Cerebellar cortex (tissue), 1 donor: ENCODE data around the gene SPPL2B.

Experiments
- DNase-seq: peaks from one replicate; pipeline ENCODE4 v3.0.0-alpha.2; 2015; ENCODE audit warnings: low spot score

The SPPL2B gene

DNA sequence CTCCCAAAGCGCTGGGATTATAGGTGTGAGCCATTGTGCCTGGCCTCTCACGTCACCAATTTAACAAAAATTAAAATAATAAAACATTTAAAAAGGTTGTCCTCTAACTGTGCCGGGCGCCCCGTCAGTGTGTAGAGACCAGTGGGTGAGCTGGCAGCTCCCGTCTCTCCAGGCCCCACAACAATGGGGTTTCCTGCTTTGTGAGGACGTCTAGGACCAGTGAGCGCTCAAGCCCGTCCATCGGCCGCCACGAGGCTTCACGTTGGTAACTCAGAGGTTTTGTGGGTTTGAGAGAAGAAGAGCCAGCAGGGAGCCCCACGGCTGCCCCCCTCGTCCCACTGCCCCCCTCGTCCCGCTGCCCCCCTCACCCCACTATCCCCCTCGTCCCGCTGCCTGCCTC, 4.8 kb upstream of the SPPL2B start:
- DNase-seq: no peak

DNA sequence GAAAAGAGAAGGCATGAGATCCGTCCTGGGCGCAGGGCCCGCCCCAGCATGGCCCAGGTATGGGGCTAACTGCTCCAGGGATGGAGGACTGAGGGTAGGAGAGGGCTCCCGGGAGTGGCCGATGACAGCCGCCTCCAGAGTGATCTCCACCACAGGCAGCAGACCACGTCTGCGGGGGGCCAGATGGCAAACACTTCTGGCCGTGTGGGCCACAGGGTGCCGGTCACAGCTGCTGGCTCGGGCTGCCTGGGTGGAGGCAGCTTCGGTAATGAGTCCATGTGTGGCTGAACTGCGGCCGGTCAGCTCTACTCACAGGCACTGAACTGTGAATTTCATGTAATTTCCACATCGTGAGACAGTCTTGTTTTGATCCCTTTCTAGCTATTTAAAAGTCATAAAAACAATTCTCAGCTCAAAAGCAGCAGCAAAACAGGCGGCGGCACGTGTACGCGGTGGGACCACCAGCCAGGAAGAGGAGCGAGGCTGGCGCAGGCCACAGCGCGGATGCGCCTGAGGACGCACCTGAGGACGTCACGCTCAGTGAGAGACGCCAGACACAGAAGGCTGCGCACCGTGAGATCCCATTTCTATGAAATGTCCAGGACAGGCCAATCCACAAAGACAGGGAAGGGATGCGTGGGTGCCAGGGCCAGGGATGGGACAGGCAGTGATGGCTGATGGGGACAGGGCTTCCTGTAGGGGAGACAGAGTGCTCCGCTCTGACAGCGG, 4.1 kb upstream of the SPPL2B start:
- peak; percentile 39 for DNase-seq

DNA sequence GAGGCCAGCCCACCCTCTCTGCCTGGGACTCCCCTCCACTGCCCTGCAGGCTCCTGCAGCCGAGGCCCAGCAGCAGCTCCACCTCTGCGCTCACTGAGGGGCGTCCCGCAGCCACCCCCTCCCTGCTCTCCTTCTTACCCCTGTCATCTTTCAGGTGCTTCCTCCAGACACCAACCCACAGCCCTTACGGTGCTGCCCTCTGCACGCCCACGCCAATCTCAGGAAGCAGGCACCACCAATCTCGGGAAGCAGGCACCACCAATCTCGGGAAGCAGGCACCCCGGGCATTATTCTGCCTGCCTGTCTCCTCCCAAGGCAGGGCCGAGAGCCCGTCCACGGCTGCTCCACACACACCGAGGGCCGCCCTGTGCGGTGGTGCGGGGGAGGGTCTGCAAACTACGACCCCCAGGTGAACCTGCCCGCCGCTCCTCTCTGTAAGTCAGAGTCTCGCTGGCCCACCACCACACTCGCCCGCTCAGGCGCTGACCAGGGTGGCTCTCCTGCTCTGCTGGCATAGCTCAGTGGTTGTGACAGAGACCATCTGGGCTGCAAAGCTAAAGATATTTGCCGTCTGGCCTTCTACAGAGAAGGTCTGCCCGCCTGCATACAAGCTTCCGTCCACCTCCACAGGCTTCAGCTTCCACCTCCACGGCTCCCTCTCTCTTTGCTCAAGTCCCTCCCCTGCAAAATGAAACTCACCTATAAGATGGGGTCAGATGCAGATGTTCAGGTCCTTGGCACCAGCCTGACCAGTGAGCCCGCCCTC, 3.0 kb upstream of the SPPL2B start:
- peak; percentile 80 for DNase-seq

DNA sequence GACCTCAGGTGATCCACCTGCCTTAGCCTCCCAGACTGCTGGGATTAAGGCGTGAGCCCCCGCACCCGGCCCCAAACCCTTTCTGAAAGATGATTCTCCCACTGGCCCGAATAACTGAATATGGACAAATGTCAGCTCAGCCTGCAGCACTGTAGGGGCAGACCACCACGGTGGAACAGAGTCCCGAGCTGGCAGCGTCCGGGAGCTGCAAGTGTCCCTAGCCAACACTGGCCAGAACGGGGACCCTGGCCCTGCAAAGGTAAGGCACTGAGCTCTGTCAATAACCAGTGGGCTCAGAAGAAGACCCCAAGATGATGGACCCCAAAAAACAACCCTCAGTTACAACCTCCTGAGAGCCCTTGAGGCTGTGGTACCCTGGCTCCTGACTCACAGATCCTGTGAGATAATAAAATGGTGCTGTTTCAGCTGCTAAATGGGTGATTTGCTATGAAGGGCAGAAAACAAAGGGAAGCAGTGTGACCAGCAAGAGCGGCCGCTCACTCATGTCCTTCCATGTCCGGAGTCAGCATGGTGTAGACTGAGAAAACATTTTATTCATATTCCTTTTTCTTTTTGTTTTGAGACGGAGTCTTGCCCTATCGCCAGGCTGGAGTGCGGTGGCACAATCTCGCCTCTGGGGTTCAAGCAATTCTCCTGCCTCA, 1.7 kb upstream of the SPPL2B start:
- no peak for DNase-seq

DNA sequence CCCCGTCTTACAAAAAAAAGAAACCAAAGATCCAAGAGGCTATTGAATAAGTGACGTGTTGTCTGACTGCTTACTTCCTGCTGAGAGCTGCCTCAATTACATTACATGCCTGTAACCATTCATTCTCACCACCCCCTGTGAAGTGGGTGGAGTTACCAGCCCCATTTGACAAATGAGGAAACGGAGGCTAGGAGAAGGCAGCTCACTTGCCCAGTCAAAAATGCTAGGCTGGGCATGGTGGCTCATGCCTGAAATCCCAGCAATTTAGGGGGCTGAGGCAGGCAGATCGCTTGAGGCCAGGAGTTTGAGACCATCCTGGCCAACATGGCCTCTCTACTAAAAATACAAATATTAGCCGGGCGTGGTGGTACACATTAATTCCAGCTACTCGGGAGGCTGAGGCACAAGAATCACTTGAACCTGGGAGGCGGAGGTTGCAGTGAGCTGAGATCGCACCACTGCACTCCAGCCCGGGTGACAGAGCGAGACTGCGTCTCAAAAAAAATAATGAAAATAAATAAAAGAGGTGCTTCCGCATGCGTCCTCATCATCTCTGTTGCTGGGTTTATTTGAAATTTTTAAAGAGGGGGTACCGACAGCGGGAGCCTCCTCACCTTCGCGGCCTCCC, 597 bp upstream of the SPPL2B start:
- peak; percentile 72 for DNase-seq

DNA sequence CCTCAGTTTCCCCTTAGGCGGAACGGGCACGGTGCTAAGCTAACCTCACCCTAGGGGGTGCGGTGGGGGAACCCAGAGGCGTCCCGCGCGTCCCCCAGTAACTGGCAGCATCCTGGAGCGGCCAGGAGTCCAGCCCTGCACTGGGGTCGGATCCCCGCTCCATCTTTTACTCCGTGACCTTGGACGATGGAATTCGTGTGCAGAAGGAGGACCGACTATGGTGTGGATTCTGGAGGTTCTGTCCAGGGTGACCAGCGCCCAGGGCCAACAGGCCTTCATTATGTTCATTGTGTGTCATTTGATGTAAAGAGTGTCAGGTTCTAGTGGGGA, 630 bp downstream of the SPPL2B start:
- no peak for DNase-seq

DNA sequence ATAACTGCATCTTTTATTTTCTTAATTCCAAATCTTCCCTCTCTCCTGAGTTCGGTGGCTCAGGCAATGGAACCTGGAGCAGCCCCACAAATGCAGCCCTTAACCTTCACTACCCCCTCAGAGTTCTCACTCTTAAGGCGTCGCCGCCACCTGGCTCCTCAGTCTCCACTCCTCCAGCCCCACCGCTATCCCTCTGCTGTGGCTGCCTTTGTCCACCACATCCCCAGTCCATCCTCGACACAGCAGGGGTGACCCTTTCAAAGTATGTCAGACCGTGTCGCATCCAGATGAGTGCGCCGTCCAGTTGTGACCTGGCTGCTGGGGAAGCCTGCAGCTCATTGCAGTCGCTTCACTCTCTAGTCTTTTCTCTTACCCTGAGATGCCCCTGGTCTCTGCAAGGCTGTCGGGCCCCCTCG, 1.0 kb downstream of the SPPL2B start:
- no peak for DNase-seq

DNA sequence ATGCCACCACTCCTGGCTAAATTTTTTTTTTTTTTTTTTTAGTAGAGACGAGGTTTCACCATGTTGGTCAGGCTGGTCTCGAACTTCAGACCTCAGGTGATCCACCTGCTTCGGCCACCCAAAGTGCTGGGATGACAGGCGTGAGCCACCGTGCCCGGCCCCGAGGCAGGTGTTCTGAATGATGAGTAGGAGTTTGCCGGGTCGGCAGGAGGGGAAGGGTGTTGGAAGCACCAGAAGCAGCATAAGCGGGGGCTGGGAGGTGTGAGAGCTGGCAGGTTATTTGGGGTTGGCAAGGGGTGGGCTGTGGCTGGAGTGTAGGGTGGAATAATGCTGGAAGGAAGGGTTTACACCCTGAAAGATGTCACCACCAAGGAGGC, 1.8 kb downstream of the SPPL2B start:
- no peak for DNase-seq

DNA sequence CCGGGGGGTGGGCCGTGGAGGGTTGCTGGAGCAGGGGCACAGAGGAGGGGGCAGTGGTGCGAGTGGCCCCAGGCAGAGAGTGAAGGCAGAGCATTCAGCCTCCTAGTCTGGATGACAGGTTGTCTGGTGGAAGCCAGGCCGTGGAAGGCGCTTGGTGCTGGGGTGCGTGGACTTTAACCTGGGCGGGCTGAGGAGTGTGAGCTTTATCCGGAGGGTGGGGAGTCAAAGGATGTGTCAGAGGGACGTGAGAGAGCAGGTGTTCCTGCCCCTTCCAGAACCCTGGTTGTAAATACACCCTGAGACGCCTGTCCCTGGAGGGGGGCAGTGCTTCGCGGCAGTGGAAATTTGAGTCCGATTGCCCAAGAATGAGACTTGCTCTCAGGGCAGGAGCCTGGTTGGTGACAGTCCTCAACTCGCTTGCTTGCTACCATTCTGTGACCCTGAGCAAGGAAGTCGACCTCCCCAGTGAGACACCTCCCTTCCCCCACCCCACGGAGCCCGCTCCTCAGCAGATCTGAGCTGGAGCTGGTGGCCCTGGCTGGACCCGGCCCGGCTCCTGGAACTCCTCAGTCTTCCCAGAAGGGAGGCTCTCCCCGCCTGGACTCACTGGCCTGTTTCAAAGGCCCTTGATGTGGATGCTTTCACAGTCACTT, 2.3 kb downstream of the SPPL2B start:
- DNase-seq: no peak

DNA sequence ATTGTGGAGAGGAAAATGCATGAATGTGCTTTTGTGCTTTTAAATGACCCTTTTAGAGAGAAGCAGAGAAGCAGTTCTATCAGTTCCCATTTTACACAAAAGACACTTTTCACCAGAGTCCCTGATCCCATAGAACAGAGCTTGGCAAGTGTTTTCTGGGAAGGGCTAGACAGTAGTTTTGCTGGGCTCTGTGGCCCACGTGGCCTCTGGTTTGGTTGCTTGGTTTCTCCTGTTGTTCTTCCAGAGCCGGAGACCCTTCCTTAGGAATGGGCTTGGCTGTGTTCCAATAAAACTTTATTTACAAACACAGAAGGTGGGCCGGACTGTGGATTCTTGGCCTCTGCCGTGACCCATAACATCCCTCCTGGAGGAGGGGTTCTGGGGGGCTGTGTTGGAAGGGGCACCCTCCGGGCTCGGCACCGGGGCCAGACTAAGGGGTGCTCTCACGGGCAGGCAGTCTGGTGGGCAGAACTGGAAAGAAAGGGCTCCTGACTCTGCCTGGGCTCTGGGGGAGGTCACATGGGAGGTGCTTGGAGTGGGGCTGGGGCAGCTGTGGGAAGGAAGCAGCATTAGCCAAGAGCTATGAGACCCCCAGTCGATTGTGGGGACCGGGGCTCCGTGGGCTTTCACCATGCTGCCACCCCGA, 3.2 kb downstream of the SPPL2B start:
- no peak for DNase-seq

DNA sequence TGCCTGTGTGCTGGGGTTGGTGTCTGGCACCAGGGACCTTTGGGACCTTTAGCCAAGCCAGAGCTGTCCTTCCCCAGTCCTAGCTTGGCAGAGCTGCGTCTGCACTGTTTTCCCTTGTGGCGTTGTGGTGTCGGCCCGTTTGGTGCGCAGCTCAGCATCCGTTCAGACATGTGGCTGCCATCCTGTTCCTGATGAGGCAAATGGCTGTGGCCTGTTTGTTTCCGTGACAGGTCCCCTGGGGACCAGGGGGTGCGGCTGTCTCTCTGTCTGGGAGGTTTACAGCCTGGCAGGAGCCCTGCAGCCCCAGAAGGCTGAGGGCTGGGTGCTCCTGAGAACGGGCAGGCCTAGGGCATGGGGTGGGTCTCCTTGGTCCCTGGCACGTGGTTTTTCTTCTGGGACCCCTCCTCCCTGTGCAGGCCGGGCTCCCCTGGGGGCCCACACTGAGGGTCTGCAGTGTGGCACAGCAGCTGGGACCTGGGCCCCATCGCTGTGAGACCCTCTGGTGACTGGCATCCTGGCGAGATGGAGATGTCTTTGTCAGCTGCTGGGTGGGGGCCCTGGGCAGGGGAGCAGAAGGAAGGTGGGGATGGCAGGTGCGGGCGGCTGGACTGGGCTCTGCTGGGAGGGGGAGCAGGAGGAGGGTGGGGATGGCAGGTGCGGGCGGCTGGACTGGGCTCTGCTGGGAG, 4.0 kb downstream of the SPPL2B start:
- DNase-seq: no peak

DNA sequence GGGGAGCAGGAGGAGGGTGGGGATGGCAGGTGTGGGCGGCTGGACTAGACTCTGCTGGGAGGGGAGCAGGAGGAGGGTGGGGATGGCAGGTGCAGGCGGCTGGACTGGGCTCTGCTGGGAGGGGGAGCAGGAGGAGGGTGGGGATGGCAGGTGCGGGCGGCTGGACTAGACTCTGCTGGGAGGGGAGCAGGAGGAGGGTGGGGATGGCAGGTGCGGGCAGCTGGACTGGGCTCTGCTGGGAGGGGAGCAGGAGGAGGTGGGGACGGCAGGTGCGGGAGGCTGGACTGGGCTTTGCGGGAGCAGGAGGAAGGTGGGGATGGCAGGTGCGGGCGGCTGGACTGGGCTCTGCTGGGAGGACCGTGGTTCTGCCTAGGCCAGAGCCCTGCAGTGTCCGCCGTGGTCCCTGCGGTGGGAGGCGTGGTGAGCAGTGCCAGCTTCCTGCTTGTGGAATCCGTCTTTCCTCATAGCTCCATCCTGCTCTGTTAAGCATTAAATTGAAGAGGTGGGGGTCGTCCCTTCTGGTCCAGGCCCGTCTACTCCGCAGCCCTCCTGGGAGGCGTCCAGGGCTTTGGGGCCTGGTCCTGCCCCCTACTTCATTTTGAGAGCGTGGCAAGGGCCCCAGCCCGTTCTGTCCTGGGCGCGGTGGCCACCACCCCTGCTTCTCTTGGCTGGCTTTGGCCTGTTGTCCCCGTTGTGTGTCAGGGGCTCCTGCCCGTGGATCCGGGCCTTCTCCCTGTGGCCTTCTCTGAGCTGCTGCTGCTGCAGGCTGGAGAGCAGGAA, 4.7 kb downstream of the SPPL2B start:
- no peak for DNase-seq

DNA sequence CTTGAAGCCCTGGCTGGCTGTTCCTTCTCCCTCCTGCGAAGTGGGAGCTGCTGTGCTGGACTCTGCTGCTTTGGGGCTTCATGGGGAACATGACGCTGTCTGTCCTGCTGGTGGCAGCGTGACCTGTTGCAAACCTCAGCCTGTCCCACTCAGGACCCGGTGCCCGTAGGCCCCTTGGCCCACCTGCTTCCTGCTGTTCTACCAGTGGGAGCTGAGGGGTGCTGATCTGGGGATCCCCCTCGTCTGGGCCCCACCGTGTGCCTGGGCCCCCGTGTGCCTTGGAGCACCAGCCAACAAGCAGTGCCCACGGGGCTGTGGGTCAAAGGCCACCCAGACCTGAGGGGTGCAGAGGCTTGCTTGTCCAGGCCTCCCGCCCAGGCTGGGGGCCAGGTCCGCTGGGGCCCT, 5.3 kb downstream of the SPPL2B start:
- DNase-seq: no peak

DNA sequence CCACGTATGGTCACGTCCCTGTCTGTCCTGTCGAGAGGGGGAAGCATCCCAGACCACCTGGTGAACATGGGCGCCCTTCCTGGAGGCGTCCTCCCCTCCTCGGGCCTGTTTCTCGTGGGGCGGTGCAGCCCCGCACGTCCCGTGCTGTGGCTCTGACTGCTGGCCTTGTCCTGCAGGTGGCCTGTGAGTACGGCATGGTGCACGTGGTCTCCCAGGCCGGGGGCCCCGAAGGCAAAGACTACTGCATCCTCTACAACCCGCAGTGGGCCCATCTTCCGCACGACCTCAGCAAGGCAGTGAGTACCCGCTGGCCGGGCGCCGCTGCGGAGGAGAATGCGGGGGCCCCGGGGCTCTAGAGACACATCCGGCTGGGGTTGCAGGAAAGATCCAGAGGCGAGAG, 5.9 kb downstream of the SPPL2B start:
- no peak for DNase-seq

DNA sequence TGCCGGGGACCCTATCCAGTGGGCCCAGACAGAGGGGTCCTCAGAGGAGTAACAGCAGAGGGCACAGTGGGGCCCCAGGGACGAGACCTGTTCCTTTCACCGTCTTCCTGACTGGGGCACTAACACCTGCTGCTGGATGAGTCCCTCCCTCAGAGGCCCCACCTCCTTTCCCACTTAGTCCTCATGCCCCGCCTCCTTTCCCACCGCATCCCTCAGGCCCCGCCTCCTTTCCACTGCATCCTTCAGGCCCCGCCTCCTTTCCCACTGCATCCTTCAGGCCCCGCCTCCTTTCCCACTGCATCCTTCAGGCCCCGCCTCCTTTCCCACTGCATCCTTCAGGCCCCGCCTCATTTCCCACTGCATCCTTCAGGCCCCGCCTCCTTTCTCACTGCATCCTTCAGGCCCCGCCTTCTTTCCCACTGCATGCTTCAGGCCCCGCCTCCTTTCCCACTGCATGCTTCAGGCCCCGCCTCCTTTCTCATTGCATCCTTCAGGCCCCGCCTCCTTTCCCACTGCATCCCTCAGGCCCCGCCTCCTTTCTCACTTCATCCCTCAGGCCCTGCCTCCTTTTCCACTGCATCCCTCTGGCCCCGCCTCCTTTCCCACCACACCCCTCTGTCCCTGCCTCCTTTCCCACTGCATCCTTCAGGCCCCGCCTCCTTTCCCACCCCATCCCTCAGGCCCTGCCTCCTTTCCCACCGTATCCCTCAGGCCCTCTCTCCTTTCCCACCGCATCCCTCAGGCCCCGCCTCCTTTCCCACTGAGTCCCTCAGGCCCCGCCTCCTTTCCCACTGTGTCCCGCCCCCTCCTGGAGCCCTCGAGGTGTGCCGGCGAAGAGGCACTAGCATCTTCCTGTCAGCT, 6.7 kb downstream of the SPPL2B start:
- DNase-seq: no peak

DNA sequence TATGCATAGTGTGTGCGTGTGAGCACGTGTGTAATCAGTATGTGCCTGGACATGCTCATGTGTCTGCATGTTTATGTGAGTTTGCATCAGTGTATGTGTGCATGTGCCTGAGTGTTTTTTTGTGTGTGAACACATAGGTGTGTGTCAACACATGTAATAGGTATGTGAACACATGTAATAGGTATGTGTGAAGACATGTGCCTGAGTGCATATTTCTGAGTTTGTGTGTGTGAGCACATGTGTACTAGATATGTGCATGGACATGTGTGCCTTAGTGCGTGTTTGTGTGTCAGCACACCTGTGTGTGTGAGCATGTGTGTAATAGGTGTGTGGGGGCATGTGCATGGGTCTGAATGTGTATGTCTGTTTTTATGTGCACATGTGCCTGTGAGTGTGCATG, 7.4 kb downstream of the SPPL2B start:
- no peak for DNase-seq

DNA sequence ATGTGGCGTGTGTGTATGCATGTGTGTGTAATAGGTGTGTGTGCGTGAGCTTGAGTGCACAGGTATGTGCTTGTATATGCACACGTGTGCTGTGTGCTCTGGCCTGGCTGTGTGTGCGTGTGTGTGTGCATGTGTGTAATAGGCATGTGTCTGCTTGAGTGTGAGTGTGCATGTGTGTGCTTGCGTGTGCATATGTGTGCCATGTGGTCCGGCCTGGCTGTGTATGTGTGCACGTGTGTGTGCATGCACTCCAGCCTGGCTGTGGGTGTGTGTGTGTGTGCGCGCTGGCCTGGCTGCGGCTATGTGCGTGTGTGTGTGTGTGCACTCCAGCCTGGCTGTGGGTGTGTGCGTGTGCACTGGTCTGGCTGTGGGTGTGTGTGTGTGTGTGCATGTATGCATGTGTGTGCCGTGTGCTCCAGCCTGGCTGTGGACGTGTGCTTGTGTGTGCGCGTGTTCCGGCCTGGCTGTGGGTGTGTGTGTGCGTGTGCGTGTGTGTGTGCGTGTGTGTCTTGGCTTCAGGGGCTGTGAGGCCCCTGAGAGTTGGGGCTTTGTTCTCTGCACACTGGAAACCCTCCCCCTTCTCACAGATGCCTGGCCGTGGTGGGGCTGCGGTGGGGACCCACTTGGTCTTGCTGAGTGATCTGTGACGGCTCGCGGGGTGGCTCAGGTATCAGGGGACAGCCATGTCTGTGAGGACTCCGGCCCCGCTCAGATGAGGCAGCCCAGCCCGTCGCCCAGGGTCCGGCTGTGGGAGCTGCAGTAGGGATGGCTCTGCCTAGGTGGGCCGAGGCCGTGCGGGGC, 8.2 kb downstream of the SPPL2B start:
- no peak for DNase-seq

DNA sequence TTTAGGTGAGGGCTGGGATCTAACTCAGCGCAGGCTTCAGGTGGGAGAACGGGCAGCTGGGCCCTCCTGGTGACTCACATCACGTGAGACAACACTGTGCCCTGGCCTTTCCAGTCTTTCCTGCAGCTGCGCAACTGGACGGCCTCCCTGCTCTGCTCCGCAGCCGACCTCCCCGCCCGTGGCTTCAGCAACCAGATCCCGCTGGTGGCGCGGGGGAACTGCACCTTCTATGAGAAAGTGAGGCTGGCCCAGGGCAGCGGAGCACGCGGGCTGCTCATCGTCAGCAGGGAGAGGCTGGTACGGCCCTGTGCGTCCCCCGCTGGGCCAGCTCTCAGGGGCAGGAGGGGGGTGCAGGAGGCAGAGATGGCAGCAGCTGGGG, 8.8 kb downstream of the SPPL2B start:
- peak; percentile 49 for DNase-seq
